NK-92 (cell line): ENCODE data around the gene ATP8B3.
"Not testable (repeated sequence)": the region's sequence is repeated elsewhere in the genome, so short reads cannot be mapped to it uniquely, and the experiment has no call there.

Experiments
- DNase-seq: peaks from one replicate; lab custom pipeline; 2025; ENCODE audit not compliant: unreplicated experiment; lab: John Stamatoyannopoulos, UW

The ATP8B3 gene

GRCh38 chr19:1799695-1800342, 12.3 kb downstream of the ATP8B3 start:
- DNase-seq = no peak

GRCh38 chr19:1797313-1797712, 14.8 kb downstream of the ATP8B3 start:
- not testable (repeated sequence) for DNase-seq

- no peak for DNase-seq
These were observed 15.5 kb downstream of the ATP8B3 start for GRCh38 chr19:1796395-1797142.

GRCh38 chr19:1794424-1795172, 17.5 kb downstream of the ATP8B3 start:
- DNase-seq = no peak

- no peak for DNase-seq
These were observed 20.2 kb downstream of the ATP8B3 start for GRCh38 chr19:1791879-1792278.

GRCh38 chr19:1790054-1790792, 21.9 kb downstream of the ATP8B3 start:
- no peak for DNase-seq

GRCh38 chr19:1789261-1790041, 22.6 kb downstream of the ATP8B3 start:
- no peak for DNase-seq

GRCh38 chr19:1787116-1787515, 25.0 kb downstream of the ATP8B3 start:
- DNase-seq = no peak

- DNase-seq = no peak
These were observed 25.4 kb downstream of the ATP8B3 start for GRCh38 chr19:1786668-1787067.

- no peak for DNase-seq
These were observed 26.8 kb downstream of the ATP8B3 start for GRCh38 chr19:1785310-1785709.

GRCh38 chr19:1783874-1784273, 28.2 kb downstream of the ATP8B3 start:
- no peak for DNase-seq

- DNase-seq = no peak
These were observed 28.7 kb downstream of the ATP8B3 start for GRCh38 chr19:1783354-1783753.

- DNase-seq = no peak
These were observed 29.6 kb downstream of the ATP8B3 start for GRCh38 chr19:1782521-1782920.

- DNase-seq = no peak
These were observed 31.7 kb downstream of the ATP8B3 start for GRCh38 chr19:1780272-1780958.

- no peak for DNase-seq
These were observed 32.5 kb downstream of the ATP8B3 start for GRCh38 chr19:1779574-1779973.

- no peak for DNase-seq
These were observed 34.9 kb downstream of the ATP8B3 start for GRCh38 chr19:1777149-1777548.

- no peak for DNase-seq
These were observed 35.4 kb downstream of the ATP8B3 start for GRCh38 chr19:1776606-1777147.

- DNase-seq = no peak
These were observed 36.0 kb downstream of the ATP8B3 start for GRCh38 chr19:1775951-1776605.
